Lung microvascular endothelial cell (primary cell): ENCODE measurements around the gene ATP1B1. TPM values are rescaled to one million over a fixed set of nuclear protein-coding genes. Genes with fewer than 3 reads are reported as not detected.

Source experiments
- DNase-seq, 2 donors: peaks; one replicate each; pipeline versions ENCODE4 v3.0.0 to v3.0.0-alpha.2; 2010; ENCODE audit warnings: low read depth in 2 of 2
- total RNA-seq: library from RNA; depleted of rRNA; stranded (reverse); fragments of >200 nt; gene quantifications from 2 replicates; pipeline ENCODE4 v1.2.1, GENCODE V29; 2014

The ATP1B1 gene
- total RNA-seq, 1 donor from 2014 or later: 2.6 TPM

DNA sequence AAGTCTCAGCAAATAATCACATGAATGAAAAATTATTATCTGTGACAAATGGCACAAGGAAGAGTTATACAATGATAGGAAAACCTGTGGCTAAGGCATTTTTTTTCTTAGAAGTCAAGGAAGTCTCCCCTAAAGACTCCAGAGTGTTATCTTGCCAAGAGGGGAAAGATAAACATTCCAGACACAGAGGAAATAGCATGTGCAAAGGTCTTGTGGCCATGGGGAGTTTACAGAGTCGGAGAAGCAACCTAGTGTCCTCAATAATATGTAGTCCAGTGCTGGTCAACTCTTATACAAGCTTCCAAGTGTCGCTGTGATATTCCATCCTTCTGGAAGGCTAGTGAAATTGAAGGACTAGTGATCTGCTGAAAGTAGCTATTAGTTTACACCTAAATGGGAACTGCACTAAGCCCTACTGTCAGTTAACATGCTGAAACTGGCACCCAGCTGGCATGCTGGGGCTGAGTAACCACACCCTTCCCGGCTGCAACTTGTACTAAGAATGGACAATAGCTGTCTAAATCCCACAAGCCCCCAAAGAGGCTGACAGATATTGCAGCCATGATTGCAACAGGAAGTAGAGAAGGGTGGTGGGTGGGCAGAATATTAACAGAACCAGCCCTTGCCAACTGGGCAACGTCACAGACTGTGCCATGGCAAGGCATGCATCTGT, 11.5 kb upstream of the ATP1B1 start:
- DNase-seq: no peak

DNA sequence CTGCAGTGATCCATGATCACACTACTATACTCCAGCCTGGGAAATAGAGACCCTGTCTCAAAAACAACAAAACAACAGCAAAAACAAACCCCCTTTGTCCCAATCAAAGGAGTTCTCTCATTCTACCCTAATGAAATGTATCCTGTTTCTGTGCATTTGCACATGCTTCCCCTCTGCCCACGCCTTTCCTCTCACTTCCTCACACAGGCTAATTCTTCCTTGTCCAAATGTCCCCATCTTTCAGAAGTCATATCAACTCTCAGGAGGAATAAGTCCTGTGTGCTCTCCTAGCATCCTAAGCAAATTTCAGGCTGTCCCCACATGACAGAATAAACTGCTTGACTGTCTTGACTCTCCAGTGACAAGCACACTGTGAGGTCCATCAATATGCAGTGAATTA, 8.1 kb upstream of the ATP1B1 start:
- DNase-seq: no peak

DNA sequence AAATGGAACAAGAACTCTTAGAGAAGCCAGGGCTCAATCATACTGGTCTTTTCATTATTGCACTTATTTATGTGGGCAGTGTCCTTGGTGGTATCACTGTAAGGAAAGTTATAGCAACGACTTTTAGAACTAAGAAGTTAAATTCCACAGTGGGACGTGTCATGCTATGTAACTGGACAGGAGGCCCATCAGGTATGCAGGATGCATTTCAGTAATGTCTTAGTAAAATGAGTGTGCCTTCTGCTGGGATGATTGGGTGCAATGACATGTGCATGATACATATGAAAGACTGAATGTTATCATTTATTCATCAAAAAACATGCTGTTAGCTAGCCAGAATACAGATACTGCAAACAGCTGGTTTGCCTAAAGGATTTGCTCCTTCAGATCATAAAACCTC, 6.9 kb upstream of the ATP1B1 start:
- DNase-seq: no peak

- no peak for DNase-seq
Observed at GRCh38 chr1:169100208-169100607, 6.3 kb upstream of the ATP1B1 start.

GRCh38 chr1:169100651-169101088, 5.8 kb upstream of the ATP1B1 start:
- no peak for DNase-seq

DNA sequence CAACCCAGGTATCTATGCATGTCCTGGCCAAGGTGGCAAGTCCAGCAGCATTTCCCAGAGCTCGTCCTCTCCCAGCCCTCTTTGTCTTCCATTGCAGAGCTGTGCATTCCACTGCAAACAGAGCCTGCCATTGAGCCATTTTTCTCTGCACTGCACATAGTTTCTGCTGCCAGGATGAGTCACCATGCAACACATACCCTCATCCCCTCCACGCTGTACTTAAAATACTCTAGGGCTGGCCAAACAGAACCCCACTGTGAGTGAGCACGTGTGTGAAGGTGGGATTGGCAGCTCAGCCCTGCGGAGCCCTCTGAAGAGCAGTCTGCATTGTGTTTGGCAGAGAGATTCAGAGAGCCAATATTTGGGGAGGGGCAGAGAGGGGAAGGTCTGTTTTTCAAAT, 3.9 kb upstream of the ATP1B1 start:
- peak; percentile 51 to 57 for DNase-seq

- DNase-seq: no peak
Observed at GRCh38 chr1:169103002-169103401, 3.5 kb upstream of the ATP1B1 start.

DNA sequence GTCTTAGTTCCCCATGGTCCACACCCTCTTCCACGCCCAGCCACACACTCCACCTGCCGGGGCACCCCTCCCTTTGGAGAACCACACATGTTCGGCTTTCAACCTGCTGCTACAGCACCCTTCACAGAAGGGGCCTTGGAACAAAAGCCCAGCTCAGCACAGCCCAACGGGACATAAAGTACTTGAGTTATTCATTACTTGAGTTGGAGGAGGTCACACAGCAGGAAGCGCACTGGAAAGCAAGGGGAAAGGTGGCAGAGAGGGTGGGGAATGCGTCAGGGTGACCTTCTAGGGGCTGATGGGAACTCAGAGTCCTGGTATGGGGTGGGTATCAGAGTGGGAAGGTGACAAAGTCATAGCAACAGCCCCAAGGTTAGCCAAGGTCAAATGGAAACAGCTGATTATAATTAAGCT, 3.0 kb upstream of the ATP1B1 start:
- DNase-seq: no peak

GRCh38 chr1:169105087-169105433, 1.4 kb upstream of the ATP1B1 start:
- no peak for DNase-seq

DNA sequence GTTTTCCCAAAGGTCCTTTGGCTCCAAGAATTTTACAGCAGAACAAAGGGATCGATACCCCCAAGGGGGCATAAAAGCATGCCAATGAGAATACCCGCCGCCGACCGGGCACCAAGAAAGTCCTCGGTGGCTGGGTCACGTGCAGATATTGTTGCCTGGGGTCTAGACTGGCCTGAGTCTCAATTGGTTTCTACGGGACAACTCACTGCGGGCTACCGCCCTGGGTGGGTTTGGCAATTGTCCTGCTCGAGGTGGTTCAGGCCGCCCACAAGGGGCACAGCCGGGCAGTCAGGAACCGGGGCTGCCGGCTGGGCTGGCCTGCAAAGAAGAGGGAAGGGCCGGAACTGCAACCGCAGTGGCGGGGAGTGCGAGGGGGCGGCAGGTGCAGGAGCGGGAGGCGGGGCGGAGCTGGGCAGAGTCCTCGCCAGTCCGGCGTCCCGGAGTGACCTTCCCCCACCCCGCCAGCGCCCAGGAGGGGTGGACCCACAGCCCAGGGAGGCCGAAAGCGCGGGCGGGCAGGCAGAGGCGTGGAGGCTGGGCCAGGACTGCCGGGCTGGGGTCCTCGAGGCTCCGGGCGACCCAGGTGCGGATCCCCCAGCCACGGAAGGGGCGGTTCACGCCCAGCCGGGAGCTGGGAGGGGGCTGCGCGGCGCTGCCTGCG, 926 bp upstream of the ATP1B1 start:
- DNase-seq: peak; percentile 23 to 46

- peak; percentile 37 to 48 for DNase-seq
Observed at GRCh38 chr1:169106921-169107602, 572 bp downstream of the ATP1B1 start.

GRCh38 chr1:169107603-169108208, 1.2 kb downstream of the ATP1B1 start:
- peak; percentile 36 to 61 for DNase-seq

DNA sequence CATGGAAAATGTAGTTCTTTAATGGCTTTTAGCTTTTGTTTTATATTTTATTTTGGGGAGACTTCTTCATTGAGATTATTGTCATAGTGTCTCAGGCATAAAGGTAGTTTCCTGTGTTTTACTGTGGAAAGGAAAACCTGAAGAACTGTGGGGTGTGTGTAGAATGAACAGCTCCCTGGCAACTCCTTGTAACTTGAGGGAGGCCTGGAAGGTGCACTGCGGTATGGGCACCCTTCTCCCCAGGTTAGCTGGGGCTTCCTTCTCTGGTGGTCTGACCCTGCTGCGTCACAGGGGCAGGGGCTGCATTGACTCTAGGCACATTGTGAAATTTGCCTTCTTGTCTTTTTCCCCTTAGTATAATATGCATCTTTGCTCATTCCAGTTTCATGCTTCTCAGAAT, 1.7 kb downstream of the ATP1B1 start:
- no peak for DNase-seq

DNA sequence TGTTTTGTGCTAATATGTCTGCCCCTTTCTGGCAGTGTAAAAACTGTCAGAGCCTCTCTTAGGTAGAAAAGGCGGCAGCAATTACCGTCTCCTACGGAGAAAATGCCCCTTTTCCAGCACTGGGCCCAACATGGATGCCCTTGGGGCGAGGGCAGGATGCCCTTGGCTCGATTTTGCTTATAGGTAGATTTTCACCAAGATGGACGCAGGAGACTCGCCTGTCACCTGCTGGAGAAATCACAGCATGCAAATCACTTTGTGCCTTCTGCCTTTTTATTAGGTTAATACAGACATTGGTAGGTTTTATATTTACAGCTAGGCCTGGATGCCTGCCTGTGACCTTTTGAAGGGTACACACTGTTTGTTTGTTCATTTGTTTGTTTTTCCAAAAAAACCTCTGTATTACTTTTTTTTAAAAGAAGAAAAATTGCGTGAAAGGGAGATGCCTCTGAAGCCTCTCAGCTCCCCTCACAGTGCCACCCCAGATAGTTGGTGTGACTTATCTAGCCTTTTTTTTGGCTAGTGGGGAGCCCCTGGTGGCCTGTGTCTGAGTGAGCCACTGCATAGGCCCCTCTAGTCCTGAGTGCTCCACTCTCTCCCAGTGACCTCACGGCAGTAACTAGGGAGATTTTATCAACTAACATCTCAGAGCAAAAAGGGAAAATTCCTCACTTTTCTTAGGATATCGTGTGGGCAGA, 2.5 kb downstream of the ATP1B1 start:
- peak; percentile 50 for DNase-seq

- peak; percentile 86 to 90 for DNase-seq
Observed at GRCh38 chr1:169109561-169110134, 3.2 kb downstream of the ATP1B1 start.

DNA sequence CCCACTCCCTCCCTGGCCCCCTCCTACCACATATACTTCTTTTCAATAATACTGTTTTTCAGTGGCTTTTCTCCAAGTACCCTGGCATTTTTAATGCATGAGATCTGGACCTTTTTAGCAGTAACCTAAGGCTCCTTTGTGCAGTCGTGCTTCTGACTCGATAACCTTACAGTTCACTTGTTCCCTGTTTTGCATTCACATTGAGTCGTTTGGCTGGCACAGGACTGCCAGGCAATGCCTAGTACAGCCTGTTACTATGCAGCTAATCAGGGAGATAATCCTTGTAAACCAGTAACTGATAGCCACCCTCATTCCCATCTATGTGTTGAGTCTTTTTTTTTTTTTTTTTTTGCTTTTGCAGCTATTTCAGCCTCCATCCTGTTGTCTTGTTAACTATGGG, 3.7 kb downstream of the ATP1B1 start:
- DNase-seq: peak; percentile 13 to 19

DNA sequence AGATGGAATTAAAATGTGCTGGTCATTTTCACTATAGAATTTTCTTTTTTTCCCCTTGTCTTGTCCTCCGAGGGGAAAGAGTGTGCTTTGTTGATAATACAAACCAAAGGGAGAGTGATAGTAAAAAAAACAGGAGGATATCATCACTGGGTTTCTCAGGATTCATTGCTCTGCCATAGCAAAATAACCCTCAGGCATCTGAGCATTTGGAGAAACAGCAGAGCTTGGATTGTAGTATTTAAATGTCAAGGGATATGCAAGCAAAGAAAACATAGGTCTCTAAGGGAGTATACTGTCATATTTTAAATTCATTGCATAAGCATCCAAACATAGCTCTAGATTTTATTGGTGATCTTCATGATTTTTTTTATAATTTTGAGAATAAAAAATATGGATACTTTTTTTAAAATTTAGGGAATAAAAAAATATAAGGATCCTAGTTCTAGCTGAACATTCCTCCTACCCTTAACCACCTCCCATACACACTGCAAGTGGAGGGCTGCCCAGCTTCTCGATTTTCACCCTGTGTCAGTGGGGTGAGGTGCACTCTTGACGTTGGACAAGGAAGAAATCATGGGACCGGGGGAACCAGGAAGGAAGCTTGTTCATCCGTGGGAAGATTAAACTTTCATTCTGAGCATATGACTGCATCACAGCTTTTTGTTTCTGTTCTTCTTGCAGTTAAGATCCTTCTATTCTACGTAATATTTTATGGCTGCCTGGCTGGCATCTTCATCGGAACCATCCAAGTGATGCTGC, 4.4 kb downstream of the ATP1B1 start:
- DNase-seq: peak; percentile 82 to 92

GRCh38 chr1:169111472-169111871, 5.0 kb downstream of the ATP1B1 start:
- DNase-seq: peak in 1 of 2 donors; percentile 35

GRCh38 chr1:169112241-169112640, 5.8 kb downstream of the ATP1B1 start:
- peak in 1 of 2 donors; percentile 29 for DNase-seq

DNA sequence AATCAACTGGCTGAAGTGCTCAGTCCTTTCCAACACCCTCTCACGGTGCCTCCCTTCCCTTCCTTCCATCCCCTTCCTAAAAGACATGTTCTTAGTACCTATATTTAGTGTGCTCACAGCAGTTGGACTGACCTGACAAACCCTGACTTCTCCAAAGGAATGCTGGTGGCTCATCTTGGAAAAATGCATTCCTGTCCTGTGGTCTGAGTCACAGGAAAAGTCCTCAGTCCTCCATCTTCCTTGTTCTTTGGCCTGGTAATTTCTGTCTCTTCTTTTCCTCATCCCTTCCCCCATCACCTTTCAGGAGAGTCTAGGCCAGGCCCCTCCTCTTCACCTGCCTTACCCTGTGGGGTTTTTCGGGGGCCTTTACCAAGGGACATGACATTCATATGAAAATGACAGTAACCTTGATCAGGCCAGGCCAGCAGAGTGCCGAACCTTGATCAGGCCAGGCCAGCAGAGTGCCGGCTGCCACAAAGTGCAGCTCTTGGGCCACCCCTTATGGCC, 7.2 kb downstream of the ATP1B1 start:
- DNase-seq: peak; percentile 35 to 88
